ENCODE results near the gene STX16.
"Not testable (repeated sequence)": the region's sequence is repeated elsewhere in the genome, so short reads cannot be mapped to it uniquely, and the experiment has no call there.

STX16 gene

DNA sequence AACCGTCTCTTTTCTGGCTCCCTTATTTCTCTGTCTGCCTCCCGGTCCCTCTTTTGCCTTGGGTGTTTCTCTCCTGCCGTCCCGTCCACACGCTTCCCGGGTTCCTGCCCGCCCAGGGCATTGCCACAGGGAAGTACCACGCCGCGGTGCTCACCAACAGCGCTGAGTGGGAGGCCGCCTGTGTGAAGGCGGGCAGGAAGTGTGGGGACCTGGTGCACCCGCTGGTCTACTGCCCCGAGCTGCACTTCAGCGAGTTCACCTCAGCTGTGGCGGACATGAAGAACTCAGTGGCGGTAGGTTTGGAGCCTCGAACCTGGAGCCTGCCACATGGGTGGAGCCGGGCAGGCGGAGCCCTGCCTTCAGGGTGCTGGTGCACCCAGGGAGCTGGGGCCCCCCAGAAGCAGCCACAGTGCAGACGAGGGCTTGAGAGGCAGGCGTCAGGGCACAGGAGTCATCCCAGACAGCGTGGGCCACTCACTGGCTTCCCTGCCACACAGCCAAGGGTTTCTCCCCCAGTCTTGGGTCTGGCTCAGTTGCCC is 62.8 kb downstream of the STX16 start:
- no peak for DNase-seq

DNA sequence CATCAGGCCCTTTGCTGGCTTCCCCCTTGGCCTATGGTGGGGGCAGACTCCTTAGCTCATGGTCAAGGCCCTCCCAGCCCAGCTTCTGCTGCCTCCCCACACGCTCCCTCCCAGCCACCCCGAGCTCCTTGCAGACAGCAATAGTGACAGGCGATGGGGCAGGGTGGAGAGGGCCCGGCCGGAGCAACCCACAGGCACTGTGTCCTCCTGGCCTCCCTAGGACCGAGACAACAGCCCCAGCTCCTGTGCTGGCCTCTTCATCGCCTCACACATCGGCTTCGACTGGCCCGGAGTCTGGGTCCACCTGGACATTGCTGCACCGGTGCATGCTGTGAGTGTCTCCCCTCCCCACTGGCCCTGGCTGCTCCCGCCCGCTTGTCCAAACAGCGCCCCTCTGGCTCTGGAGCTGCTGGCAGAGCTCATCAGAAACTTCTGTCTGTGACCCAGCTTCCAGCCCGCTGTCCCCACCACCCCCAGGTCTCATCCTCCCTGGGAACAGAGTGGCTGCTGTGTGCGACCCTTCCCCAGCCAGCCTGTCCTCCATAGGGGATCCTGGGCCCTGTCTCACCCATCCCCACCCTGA is 63.3 kb downstream of the STX16 start:
- DNase-seq = no peak

DNA sequence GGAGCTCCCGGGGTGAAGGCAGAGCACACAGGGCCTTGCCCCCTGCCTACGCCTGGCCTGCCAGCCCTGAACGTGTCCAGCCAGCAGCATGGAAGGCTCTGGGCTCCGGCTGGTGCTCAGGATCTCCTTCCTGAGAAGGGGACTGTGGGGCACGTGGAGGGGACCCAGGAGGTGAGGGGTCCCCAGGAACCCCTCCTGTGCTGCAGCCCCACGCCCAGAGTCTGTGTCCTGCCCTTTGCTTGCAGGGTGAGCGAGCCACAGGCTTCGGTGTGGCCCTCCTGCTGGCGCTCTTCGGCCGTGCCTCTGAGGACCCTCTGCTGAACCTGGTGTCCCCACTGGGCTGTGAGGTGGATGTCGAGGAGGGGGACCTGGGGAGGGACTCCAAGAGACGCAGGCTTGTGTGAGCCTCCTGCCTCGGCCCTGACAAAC is 63.9 kb downstream of the STX16 start:
- DNase-seq = no peak

DNA sequence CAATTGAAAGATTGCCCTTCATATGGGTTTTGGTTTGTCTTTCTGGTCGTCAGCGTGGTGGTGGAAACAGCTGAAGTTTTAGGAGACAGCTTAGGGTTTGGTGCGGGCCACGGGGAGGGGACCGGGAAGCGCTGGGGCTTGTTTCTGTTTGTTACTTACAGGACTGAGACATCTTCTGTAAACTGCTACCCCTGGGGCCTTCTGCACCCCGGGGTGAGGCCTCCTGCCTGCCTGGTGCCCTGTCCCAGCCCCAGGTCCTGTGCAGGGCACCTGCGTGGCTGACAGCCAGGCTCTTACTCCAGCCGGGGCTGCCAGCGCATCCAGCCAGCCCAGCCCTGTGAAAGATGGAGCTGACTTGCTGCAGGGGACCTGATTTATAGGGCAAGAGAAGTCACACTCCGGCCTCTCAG is 64.3 kb downstream of the STX16 start:
- DNase-seq = no peak

DNA sequence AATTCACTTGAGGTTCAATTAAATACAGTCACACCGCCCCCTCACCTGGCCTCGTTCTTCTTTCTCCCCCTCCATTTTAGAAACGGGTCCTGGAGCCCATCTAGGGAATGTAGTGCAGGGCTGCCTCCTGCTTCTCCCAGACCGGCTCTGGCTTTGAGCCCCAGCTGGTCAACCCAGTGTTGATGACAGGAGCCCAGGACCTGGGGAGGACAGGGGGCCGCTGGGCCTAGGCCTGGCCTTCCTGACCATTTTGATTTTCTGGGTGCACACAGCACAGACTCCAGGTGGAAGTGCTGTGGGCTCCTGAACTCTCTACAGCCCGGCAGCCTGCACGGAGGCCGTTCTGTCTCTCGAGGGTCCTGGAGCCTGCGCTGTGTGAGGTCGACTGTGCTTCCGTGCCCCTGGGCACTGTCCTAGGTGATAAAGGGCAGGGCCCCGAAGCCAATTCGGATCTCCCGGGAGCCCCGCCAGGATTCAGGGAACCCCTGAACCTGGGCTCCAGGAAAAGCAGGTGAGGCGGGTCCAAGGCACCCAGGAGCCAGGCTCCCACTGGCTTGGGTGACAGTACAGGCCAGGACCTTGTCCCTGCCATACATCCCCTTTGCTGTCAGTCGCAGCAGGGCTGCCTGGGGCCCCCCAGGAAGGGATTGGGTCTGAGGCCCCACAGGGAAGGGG is 64.9 kb downstream of the STX16 start:
- no peak for DNase-seq

DNA sequence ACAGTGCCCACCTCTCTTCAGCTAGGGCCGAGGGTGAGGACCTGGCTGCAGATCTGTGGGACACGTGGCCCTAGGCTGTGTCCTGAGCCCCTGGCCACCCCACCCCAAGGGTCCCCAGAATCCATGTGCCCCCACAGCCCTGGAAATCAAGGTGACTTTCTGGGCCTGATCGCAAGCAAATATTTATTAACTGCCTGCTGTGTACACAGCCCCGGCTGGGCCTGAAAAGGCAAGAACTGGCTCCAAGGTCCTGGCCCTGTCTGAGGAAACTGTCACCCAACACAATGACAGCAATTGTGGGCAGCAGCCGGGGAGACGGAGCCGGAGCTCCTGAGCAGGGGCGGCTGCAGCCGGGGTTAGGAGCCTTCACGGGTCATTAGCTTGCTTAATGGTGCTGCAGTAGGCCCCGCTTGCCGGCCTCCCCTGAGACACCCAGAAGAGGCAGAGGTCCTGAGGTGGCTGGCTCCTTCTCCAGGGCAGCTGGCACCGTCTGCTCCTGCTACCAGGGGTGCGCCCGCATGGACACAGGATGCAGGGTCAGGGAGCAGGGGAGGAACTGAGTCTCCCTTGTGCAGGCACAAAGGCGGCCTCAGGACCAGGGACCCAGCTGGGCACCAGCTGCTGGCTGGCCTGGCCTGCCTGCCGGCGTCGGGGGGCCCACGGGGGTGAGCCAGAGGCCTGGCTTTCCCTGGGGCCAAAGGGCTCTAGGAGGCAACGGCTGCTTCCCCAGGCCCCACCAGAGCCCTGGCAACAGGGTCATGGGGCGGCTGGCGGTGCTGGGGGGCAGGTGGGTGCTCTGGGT is 65.6 kb downstream of the STX16 start:
- DNase-seq = no peak

DNA sequence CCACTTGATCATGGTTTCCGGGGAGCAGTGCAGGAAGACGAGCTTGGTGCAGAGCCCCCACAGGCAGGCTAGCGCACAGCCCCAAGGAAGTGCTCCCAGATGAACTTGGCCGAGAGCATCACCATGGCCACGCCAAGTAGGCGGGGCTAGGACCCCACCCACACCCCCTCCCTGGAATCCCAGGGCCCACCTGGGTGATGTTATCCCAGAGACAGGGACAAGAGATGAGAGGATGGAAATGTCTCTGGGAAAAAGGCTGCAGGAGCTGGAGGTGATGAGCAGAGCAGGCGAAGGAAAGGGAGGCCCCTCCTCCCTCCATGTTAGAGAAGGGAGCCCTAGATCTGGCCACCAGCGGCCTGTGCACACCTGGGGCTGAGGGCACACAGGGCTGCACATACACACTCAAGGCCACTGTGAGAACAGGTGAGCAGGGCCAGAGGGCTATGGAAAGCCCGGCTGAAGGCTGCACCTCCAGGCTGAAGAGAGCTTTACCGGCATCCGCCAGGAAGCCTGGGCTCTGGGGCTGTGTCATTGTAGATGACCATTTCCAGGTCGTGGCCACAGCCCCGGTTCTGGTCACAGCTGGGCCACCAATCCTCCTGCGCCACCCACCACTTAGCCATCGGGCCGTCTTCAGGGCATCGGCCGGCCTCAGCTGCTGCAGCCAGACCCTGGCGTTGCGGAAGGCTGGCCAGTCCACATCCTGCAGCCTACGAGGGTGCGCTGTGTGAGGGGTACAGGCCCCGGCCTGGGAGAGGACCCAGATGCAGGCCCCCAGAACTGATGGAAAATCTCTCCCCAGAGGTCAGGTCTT is 66.4 kb downstream of the STX16 start:
- no peak for DNase-seq

DNA sequence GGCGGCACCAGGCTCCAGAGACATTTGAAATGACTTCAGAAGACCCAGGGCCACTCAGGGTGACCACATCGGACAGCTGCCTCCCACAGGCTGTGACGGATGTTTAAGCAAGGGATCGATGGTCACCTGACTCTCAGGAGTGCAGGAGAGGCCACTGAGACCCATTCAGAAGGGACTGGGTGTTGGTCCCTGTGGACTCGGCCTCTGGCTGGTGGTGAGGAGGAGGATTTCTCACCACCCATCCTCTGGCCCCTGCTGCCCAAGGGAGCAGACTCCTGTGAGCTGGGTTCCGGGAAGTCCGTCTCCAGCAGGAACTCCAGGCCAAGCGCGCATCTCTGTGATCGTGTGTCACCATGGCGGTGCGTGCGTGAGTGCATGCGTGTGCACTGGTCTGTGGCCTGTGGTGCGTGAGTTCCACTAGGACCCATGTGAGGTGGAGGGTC is 67.1 kb downstream of the STX16 start:
- no peak for DNase-seq

DNA sequence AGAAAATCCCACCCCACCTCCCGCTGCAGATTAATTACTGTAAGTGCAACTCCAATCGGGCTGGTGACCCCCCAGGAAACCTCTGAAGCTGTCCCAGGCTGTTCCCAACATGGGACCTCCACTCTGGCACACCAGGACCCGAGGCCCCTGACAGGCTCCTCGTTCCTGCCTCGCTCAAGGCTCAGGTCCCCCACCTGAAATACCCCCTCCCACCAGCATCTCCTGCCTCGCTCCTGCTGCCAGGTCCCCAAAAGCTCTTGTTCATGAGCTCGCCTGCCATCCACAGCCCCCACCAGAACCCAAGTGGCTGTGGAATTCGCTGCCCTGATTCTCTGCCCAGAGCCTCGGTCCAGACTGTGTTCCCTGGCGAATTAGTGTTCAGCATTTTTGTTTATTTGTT is 67.6 kb downstream of the STX16 start:
- DNase-seq = no peak

DNA sequence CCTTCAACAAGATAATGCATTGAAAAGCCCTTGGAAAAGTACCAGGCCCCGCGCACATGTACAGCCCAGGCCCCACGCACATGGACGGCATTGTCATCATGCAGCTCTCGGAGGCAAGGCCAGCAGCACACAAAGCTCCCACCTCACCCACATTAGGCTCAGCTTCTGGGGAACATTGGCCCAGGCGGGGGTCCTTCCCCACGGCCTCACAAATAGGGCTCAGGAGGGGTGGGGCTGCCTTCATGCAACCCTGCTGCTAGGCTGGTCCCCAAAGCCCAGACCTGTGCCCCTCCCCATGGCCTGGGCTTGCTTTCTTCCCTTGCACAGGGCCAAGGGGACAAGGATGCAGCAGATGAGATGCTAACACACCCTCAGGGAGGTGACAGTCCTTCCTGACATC is 68.2 kb downstream of the STX16 start:
- no peak for DNase-seq

DNA sequence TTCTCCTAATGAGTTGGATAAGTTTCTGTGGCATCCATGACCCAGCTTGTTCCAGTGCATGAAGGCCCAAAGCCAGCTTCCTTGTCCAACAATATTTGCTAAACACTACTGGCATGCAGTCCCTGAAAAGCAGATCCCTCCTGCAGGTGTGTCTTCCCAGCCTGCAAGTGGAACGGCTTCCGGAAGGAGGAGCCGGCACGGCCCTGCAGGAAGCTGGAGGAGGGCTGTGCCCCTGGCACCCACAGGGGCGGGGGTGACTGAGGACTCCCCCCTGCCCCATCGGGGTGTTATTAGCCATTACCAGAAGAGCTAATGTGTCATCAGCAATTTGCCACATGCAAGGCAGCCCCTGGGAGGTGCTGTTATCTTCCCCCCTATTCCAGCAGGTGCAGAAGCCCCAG is 68.9 kb downstream of the STX16 start:
- DNase-seq = no peak

DNA sequence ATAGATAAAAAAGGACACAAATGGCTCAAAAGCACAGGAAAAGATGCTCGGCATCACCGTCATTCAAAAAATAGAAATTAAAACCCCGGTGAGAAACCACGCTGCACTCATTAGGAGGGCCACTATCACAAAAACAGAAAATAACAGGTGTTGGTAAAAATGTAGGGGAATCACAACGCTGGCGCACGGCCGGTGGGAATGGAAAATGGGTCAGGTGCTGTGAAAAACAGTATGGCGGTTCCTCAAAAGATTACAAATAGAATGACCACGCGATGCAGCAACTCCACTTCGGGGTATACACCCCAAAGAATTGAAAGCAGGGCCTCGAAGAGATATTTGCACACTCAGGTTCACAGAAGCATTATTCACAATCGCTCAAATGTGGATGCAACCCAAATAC is 69.8 kb downstream of the STX16 start:
- no peak for DNase-seq

DNA sequence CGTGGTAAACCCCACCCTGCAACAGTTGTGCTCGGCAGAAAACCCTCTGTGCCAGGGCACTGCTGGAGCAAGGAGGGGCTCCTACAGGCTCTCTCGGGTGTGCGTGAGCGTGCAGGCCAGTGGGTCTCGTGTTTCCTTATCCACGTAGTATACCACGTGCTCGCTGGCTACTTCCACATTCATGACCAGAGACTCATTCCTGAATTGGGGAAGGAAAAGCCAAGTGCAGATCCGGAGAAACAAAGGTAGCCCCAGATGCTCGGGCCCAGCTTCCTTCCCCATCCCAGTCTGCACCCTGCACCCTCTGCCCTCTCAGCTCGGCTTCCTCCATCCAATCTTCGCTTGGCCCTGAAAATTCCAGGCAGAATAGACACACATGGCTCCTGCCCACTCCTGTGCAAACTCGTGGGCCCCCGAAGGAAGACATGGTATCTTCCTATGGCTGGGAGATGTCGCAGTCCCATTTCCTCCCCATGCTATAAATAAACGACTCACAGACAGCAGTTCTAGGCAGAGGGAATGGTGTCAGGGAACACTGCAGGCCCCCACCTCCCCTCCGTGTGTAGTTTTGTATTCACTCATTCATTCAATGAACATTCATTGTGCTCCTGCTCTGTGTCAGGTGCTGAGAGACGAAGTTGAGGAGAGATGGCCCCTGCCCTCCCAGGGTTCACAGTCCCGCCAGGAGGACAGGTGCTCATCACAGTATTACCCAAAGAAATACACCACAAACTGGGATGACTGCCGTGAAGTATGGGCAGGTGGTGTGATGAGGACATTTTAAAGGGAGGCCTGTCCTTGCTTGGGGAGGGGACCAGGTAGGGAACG is 71.1 kb downstream of the STX16 start:
- no peak for DNase-seq

DNA sequence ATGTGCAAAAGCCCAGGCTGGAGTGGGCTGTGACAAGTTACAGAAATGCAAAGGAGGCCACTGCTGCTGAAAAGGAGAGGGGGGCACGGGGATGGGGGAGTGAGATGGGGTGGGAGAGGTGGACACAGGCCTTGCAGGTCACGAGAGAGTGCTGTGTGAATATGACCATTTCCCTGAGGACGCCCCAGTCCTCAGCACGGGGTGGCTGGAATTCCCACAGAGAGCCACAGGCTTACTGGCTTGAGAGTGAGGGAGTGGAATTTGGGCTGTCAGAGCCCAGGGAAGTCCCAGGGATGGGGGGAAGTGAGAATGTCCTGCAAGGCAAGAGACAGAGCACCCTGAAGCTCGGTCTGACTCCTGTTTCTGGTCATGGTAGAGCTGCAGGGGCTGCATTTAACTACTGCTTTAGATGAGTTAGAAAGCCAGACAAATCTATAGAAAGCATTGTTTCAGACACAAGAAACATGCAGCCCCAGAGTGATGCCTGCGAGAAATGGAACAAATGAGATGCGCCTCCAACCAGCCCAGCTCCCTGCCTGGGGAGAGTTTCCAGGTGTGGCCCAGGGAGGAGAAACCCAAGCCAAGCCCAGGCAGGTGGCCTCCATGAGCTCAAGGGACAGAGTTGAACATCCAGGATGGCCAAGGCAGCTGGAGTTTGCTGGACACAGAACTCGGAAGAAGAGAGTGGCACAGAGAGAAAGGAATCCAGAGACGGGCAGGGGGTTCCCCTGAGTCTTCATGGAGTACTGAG is 72.0 kb downstream of the STX16 start:
- DNase-seq = no peak

DNA sequence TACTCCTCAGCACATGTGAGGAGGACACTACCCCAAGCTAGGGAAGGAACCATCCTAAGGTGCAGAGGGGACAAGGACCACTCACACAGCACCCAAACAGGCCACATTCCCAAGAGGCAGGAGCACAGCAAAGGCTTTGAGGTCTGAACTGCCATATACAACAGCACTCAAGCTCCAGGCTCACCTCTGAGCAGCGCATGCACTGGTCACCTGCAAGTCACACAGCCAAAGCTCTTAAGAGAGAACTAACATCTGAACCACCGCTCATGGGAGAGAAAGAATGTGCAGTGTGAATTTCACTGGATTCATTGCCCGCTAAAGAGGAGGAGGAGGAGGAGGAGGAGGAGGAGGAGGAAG is 72.5 kb downstream of the STX16 start:
- DNase-seq = no peak

DNA sequence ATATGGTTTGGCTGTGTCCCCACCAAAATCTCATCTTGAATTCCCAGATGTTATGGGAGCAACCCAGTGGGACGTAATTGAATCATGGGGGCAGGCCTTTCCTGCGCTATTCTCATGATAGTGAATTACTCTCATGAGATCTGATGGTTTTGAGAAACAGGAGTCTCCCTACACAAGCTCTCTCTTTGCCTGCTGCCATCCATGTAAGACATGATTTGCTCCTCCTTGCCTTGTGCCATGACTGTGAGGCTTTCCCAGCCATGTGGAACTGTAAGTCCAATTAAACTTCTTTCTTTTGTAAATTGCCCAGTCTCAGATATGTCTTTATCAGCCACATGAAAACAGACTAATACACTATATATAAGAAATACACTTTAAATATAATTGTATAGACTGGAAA is 75.1 kb downstream of the STX16 start:
- not testable (repeated sequence) for DNase-seq

All from NCI-H2171 (cell line).